Measurements from ENCODE around the gene CNTNAP2.

CNTNAP2 gene

DNA sequence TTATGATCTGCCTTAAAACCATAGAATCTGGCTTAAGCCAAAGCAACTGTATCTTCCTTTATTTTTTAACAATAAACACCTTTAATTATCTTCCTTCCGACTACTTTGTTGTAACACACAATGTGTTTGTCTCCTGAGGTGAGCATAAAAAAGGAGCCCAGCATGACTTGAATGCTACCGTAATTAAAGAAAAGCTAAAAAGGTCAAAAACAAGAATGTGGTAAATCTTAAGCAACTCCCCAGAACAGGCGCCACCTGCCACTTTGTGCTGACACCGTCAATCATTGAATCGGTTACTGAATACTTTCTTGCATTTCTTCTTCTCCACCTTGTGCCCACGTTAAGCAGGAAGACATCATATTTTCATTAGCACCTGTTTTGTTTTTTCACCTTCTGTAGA, 1904.1 kb downstream of the CNTNAP2 start:
- TF ChIP-seq, protein P1, sequence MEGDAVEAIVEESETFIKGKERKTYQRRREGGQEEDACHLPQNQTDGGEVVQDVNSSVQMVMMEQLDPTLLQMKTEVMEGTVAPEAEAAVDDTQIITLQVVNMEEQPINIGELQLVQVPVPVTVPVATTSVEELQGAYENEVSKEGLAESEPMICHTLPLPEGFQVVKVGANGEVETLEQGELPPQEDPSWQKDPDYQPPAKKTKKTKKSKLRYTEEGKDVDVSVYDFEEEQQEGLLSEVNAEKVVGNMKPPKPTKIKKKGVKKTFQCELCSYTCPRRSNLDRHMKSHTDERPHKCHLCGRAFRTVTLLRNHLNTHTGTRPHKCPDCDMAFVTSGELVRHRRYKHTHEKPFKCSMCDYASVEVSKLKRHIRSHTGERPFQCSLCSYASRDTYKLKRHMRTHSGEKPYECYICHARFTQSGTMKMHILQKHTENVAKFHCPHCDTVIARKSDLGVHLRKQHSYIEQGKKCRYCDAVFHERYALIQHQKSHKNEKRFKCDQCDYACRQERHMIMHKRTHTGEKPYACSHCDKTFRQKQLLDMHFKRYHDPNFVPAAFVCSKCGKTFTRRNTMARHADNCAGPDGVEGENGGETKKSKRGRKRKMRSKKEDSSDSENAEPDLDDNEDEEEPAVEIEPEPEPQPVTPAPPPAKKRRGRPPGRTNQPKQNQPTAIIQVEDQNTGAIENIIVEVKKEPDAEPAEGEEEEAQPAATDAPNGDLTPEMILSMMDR (IDR thresholded peaks at IDR 0.05; ENCODE audit: extremely low read depth, missing control alignments) = no peak
- no peak for DNase-seq (ENCODE audit: low spot score)

DNA sequence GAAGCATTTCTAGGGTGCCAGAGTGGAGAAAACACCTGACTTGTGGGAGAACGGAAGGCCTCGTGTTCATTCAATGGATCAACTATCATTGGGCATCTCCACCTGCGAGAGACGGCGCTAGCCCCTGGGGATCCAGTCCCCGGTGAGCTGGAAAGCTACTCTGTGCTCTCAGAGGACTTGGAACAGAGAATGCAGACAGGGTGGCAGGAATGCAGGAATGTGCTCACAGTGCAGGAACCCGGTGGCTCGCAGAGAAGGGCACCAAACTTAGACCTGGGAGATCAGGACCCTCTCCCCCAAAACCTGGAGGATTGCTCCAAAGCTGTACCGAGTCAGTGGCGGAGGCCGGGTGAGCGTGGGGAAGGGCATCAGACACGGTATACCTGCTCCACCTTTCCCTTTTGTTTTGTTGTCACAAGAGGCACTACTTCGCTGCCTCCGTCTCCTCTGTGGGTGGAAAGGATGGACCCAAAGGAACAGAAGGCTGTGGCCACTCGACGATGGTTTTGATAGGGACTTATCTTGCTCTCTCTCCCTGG, 1905.0 kb downstream of the CNTNAP2 start:
- no peak for DNase-seq (ENCODE audit: low spot score)
- TF ChIP-seq, protein P1 (IDR thresholded peaks at IDR 0.05; ENCODE audit: extremely low read depth, missing control alignments) = no peak

GRCh38 chr7:148022832-148023231, 1906.2 kb downstream of the CNTNAP2 start:
- TF ChIP-seq, protein P1 (IDR thresholded peaks at IDR 0.05; ENCODE audit: extremely low read depth, missing control alignments) = no peak

DNA sequence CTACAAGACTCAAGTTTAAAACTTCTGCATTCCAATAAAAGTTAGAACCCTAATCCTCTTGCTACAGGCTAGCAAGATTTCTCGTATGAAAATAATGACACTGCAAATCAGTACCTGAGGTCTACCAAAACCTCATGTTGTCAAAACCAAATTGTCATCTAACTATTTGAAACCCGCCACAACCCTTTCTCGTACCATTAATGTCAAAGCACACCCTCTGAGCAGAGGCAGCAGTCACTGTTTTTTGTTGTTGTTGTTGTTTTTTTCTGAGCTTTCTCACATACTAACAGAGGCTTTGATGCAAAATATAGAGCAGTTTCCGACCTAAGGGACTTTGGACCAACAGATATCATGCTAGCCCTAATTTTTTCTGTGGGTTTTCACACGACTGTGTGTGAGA, 1910.1 kb downstream of the CNTNAP2 start:
- DNase-seq (ENCODE audit: low spot score) = no peak
- TF ChIP-seq, protein P1 (IDR thresholded peaks at IDR 0.05; ENCODE audit: extremely low read depth, missing control alignments) = no peak

More at GRCh38 chr7:148022832-148023231, 1906.2 kb downstream of the CNTNAP2 start:
- no peak for DNase-seq (ENCODE audit: low spot score)

- no peak for DNase-seq (ENCODE audit: low spot score)
- TF ChIP-seq, protein P1 (IDR thresholded peaks at IDR 0.05; ENCODE audit: extremely low read depth, missing control alignments) = no peak
These were observed 1911.6 kb downstream of the CNTNAP2 start for GRCh38 chr7:148028165-148028564.

GRCh38 chr7:148031019-148031418, 1914.4 kb downstream of the CNTNAP2 start:
- no peak for DNase-seq (ENCODE audit: low spot score)
- TF ChIP-seq, protein P1 (IDR thresholded peaks at IDR 0.05; ENCODE audit: extremely low read depth, missing control alignments) = no peak

DNA sequence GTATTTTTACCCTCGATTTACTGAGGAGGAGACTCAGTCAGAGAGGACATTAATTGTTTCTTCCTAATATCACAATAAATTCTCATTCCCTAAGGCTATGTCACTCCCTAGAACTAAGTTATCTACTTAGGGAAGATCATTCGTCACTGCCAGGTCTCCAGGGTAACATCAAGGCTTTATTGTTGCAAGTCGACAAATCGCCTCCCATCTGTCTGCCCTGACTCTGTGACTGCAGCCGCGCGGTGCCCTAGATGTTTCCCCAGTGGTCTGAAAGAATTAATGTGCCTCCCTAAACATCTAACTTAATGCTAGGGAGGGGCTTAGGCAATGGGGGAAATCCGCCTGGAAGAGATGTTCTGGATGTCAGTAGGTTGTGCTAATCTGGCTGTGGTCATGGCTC, 1915.2 kb downstream of the CNTNAP2 start:
- TF ChIP-seq, protein P1 (IDR thresholded peaks at IDR 0.05; ENCODE audit: extremely low read depth, missing control alignments) = no peak
- no peak for DNase-seq (ENCODE audit: low spot score)
